ENCODE results near the gene SPRED3. TPM values are rescaled to one million over a fixed set of nuclear protein-coding genes. Genes with fewer than 3 reads are reported as not detected.

SPRED3 gene
- total RNA-seq, 1 donor from 2014 or later = 0.40 TPM

DNA sequence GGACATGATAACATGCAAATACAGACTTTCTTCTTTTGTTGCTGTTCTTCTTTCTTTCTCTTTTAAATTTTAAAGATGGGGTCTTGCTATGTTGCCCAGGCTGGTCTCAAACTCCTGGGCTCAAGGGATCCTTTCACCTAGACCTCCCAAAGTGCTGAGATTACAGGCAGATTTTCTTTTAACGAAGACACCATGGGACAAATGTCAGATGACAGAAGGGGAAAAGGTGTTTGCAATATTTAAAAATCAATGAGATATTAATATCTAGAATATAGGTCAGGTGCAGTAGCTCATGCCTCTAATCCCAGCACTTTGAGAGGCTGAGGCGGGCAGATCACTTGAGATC, 41.3 kb downstream of the SPRED3 start:
- no peak for DNase-seq
- intact Hi-C loops (cut with DNase I) = no loop called here
- no peak for ATAC-seq (ENCODE audit: poor library complexity)

- ATAC-seq (ENCODE audit: poor library complexity) (no peak), DNase-seq (no peak)
- intact Hi-C loops (cut with DNase I) = no loop called here
Measured at GRCh38 chr19:38430931-38431330, 42.4 kb downstream of the SPRED3 start.

- DNase-seq (peak; percentile 86), ATAC-seq (ENCODE audit: poor library complexity) (peak; percentile 83)
- intact Hi-C loops (cut with DNase I) = no loop called here
Measured at GRCh38 chr19:38433268-38433733, 44.8 kb downstream of the SPRED3 start, which contains the start of gene RYR1. Gene RYR1 (plus strand): TSS chr19:38433691. CDS start chr19:38433830, 139 bp downstream.

DNA sequence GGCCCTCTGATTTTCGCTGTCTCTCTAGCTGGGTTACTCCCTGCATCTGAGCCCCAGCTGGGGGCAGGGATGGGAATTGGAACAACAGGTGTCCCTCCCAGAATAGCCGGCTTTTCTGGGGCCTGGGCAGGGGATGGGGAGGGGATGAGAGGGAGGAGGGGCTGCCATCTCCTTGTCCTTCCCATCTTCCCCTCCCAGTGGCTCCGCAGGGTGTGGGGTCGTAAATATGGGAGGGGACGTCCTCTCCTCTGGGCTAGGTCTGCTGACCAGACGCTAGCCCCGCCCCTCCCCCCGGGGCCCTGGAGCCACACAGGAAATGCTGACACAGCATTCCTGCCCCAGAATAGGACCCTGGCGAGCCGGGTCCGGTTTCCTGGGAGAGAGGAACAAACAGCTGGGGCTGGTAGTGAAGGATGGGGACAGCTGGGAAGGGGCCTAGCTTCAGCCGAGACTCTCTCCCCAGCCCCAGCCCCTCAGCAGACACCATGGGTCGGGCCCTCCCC, 46.1 kb downstream of the SPRED3 start:
- ATAC-seq (ENCODE audit: poor library complexity) (peak; percentile 55), DNase-seq (peak; percentile 67)
- intact Hi-C loops (cut with DNase I) = no loop called here

DNA sequence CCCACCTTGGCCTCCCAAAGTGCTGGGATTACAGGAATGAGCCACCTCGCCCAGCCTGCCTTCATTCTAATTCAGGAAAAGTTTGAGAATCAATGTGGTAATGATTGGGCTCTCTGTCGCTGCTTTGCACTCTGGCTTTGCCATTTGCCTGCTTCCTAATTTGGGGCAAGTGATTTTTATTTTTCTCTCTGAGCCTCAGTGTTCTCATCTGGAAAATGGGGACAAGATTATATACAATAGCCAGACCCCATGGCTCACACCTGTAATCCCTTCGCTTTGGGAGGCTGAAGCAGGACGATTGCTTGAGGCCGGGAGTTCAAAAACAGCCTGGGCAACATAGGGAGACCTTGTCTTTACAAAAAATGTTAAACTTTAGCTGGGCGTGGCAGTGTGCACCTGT, 48.8 kb downstream of the SPRED3 start:
- DNase-seq (no peak), ATAC-seq (ENCODE audit: poor library complexity) (no peak)
- intact Hi-C loops (cut with DNase I) = no loop called here

- ATAC-seq (ENCODE audit: poor library complexity) (no peak), DNase-seq (no peak)
- intact Hi-C loops (cut with DNase I) = no loop called here
Measured at GRCh38 chr19:38437917-38438316, 49.4 kb downstream of the SPRED3 start.

GRCh38 chr19:38440592-38440991, 52.1 kb downstream of the SPRED3 start:
- ATAC-seq (ENCODE audit: poor library complexity) (no peak), DNase-seq (no peak)
- intact Hi-C loops (cut with DNase I) = no loop called here

GRCh38 chr19:38441657-38442348, 53.3 kb downstream of the SPRED3 start:
- ATAC-seq (ENCODE audit: poor library complexity) (no peak), DNase-seq (no peak)
- intact Hi-C loops (cut with DNase I) = no loop called here

GRCh38 chr19:38442736-38443135, 54.2 kb downstream of the SPRED3 start:
- DNase-seq = no peak
- no peak for ATAC-seq (ENCODE audit: poor library complexity)
- intact Hi-C loops (cut with DNase I) = no loop called here

- ATAC-seq (ENCODE audit: poor library complexity) (no peak), DNase-seq (no peak)
- intact Hi-C loops (cut with DNase I) = no loop called here
Measured at GRCh38 chr19:38443458-38443999, 55.0 kb downstream of the SPRED3 start.

GRCh38 chr19:38444026-38444425, 55.5 kb downstream of the SPRED3 start:
- DNase-seq = no peak

DNA sequence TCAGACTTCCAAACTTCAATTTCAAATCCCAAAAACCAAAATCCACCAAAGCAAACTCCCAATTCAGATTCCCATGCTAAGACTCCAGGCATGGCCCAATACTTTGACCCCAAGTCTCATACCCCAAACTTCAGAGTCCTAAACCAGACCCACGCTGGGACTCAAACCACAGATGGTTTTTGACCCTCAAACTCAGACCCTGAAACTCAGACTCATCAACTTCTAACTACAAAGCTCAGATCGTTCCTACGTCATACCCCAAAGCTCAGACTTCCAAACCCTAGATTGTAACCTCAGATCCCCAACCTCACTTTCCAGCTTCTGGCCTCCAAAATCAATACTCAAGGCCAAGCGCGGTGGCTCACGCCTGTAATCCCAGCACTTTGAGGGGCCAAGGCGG, 56.9 kb downstream of the SPRED3 start:
- intact Hi-C loops (cut with DNase I) = no loop called here
- ATAC-seq (ENCODE audit: poor library complexity) (no peak), DNase-seq (no peak)

More at GRCh38 chr19:38444026-38444425, 55.5 kb downstream of the SPRED3 start:
- no peak for ATAC-seq (ENCODE audit: poor library complexity)
- intact Hi-C loops (cut with DNase I) = no loop called here

GRCh38 chr19:38448225-38448624, 59.7 kb downstream of the SPRED3 start:
- no peak for DNase-seq
- ATAC-seq (ENCODE audit: poor library complexity) = no peak
- intact Hi-C loops (cut with DNase I) = no loop called here

Other genes starting within 250 kb of the SPRED3 start
- not detected for gene DPF1, start 164.5 kb upstream of the SPRED3 start, total RNA-seq
- 31.1 TPM for gene PPP1R14A, start 132.3 kb upstream of the SPRED3 start, total RNA-seq
- 8.7 TPM for gene SPINT2, start 124.1 kb upstream of the SPRED3 start, total RNA-seq
- 5.6 TPM for gene C19orf33, start 84.4 kb upstream of the SPRED3 start, total RNA-seq
- gene YIF1B, start 72.8 kb upstream of the SPRED3 start, total RNA-seq = 31.3 TPM
- gene KCNK6, start 68.9 kb upstream of the SPRED3 start, total RNA-seq = 4.7 TPM
- 0.86 TPM for gene CATSPERG, start 52.9 kb upstream of the SPRED3 start, total RNA-seq
- 299 TPM for gene PSMD8, start 14.1 kb upstream of the SPRED3 start, total RNA-seq
- 0.27 TPM for gene GGN, start 663 bp upstream of the SPRED3 start, total RNA-seq
- 10.5 TPM for gene FAM98C, start 14.4 kb downstream of the SPRED3 start, total RNA-seq
- 1.8 TPM for gene RASGRP4, start 37.5 kb downstream of the SPRED3 start, total RNA-seq
- gene RYR1, start 45.0 kb downstream of the SPRED3 start, total RNA-seq = 0.73 TPM
- 1.3 TPM for gene MAP4K1, start 229.3 kb downstream of the SPRED3 start, total RNA-seq
- 644 TPM for gene EIF3K, start 230.5 kb downstream of the SPRED3 start, total RNA-seq